GM19351 (cell line): ENCODE results near the gene RNGTT.
"Not testable (repeated sequence)": the region's sequence is repeated elsewhere in the genome, so short reads cannot be mapped to it uniquely, and the experiment has no call there.

Source experiments
- ATAC-seq: cut with Tn5 transposase; IDR thresholded peaks from one replicate; pipeline ENCODE4 v1.9.1; 2021; ENCODE audit warnings: mild to moderate bottlenecking, moderate library complexity; ENCODE audit not compliant: unreplicated experiment

Gene RNGTT

DNA sequence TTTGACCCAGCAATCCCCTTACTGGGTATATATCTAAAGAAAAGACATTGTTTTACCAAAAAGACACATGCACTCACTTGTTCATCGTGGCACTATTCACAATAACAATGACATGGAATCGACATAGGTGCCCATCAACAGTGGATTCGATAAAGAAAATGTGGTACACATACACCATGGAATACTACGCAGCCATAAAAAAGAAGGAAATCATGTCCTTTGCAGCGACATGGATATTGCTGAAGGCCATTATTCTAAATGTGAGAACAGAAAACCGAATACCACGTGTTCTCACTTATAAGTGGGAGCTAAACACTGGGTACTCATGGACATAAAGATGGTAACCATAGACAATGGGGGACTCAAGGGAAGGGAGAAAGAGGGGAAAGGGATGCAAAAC is 222.3 kb downstream of the RNGTT start:
- no peak for ATAC-seq

GRCh38 chr6:88734544-88734943 is 228.9 kb downstream of the RNGTT start:
- peak; percentile 86 for ATAC-seq

GRCh38 chr6:88730611-88731011 is 232.8 kb downstream of the RNGTT start:
- no peak for ATAC-seq

GRCh38 chr6:88728756-88729155 is 234.7 kb downstream of the RNGTT start:
- no peak for ATAC-seq

- not testable (repeated sequence) for ATAC-seq
These were observed 237.0 kb downstream of the RNGTT start for GRCh38 chr6:88726409-88726808.

- ATAC-seq, result no peak
These were observed 238.1 kb downstream of the RNGTT start for GRCh38 chr6:88725111-88725975.

DNA sequence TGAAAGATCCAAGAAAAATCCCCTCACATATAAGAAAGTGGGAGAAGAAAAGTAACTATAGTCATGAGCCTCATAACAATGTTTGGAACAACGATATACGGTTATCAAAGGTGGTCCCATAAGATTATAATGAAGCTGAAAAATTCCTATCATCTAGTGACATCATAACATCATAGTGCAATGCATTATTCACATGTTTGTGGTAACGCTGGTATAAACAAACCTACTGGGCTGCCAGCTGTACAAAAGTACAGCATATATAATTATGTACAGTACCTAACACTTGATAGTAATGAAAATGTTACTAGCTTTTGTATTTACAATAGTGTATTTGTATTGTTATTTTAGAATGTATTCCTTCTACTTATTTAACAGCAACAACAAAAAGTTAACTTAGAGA is 240.7 kb downstream of the RNGTT start:
- no peak for ATAC-seq

DNA sequence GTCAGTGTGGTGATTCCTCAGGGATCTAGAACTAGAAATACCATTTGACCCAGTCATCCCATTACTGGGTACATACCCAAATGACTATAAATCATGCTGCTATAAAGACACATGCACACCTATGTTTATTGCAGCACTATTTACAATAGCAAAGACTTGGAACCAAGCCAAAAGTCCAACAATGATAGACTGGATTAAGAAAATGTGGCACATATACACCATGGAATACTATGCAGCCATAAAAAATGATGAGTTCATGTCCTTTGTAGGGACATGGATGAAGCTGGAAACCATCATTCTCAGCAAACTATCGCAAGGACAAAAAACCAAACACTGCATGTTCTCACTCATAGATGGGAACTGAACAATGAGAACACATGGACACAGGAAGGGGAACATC is 247.0 kb downstream of the RNGTT start:
- ATAC-seq, result not testable (repeated sequence)

- ATAC-seq, result no peak
These were observed 251.0 kb downstream of the RNGTT start for GRCh38 chr6:88712243-88712936.

DNA sequence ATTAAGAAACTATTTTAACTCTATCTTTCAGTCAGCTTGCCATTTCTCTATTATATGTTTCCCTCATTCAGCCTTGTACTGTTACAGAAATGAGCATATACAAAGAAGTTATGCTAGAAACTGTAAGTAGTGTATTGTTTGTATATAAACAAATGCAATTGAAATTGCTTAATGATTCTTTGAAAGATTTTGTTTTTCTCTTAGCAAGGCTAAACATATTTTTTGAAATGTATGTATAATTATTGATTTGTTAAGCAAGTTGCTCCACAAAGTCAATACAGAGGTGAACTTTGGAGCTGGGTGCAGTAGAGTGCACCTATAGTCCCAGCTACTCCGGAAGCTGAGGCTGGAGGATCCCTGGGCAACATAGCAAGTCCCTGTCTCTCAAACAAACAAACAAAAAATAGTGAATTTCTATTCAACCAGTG is 253.6 kb downstream of the RNGTT start:
- no peak for ATAC-seq

GRCh38 chr6:88708197-88708744 is 255.1 kb downstream of the RNGTT start:
- no peak for ATAC-seq

DNA sequence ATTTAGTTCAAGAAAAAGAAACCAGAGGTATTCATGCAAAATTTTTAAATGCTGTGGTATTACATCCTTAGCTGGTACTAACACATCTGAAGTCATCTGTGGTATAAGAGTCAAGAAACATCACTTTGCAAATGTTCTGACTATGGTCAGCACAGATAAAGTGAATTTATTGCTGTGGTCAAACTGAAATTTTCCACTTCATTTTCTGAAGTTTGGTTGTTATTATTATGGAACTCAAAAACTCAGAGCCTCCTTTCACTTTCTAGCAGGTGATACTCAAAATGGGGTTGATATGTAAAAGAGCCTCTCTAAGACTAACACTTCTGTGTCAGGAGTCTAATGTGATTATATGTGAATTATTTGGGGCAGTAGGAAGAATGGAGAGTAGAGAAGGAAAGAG is 257.8 kb downstream of the RNGTT start:
- ATAC-seq, result peak; percentile 92

DNA sequence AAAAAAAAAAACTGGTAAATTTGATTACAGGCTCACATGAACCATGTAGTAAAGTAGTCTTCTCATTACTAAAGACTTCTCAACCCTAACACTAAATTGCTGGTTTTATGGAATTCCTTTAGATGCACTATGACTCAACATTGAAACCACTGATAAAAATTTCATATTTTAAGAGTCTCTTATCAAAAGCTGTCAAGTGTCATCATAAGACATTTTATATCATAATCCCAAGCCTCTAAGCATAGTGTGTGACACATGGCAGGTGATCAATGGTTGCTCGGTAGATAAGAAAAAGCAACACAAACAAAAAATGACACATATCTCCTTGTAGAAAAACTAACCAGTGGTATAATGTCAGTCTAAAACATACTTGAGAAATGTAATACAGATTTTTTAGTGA is 258.4 kb downstream of the RNGTT start:
- ATAC-seq, result no peak

DNA sequence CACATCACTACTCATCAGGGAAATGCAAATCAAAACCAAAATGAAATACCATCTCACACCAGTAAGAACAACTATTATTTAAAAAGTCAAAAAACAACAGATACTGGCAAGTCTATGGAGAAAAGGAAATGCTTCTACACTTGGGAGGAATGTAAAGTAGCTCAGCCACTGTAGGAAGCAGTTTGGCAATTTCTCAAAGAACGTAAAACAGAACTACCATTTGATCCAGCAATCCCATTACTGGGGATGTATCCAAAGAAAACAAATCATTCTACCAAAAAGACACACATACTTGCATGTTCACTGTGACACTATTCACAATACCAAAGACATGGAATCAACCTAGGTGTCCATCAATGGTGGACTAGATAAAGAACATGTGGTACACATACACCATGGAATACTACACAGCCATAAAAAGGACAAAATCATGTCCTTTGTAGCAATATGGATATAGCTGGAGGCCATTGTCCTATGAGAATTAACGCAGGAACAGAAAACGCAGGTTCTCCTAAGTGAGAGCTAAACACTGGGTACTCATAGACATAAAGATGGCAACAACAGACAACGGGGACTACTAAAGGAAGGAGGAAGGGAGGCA is 260.4 kb downstream of the RNGTT start:
- ATAC-seq, result no peak

DNA sequence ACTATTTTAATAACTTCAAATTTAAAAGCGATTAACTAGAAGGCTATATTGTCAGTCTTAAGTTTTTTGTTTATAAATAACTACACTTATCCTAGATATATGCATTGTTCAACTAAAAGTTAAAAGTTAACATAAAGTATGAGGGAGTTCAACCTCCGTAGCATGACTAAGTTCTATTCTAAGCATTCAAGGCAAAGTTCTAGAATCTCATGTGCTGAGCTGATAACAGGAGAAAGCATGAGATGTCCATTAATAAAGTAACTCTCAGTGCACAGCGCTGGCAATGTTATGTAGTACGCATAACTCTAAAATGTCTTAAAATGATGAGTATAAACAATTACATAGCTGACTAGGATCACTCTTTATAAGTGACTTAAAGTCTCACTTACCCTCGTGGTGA is 264.8 kb downstream of the RNGTT start:
- no peak for ATAC-seq

DNA sequence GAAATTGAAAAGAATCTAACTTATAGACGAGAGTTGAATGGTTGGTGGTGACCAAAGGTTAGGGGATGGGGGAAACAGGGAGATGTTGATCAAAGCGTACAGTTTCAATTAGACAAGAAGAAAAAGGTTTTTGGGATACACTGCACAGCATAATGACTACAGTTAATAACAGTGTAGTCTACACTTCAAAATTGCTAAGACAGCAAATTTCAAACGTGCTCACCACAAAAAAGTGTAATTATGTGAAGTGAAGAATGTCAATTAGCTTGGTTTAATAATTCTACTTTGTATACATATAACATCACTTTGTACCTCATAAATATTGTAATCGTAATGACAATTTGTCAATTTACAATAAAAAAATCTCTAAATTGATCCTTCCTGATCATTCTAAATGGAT is 267.5 kb downstream of the RNGTT start:
- no peak for ATAC-seq

DNA sequence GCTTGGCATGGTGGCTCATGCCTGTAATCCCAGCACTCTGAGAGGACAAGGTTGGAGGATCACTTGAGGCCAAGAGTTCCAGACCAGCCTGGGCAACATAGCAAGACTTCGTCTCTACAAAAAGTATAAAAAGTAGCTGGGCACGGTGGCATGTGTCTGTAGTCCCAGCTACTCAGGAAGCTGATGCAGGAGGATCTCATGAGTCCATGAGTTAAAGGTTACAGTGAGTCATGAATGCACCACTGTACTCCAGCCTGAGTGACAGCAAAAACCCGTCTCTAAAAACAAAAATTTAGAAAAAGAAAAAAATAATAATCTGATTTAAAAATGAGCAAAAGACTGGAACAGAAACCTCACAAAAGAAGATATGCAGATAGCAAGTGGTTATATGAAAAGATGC is 279.7 kb downstream of the RNGTT start:
- no peak for ATAC-seq

DNA sequence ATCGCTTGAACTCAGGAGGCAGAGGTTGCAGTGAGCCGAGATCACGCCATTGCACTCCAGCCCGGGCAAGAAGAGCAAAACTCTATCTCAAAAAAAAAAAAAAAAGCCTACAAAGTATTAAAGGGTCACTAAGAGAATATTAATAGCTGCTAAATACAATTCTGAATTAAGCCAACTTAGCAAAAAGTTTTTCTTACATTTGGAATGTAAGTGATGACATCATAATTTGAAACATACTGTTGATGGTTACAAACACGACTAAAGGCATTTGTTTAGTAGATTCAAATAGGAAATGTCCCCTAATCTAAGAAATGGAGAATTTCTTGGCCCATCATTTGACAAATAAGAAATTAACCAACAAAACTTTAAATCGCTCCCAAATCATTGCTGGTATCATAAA is 282.8 kb downstream of the RNGTT start:
- no peak for ATAC-seq

- no peak for ATAC-seq
These were observed 283.6 kb downstream of the RNGTT start for GRCh38 chr6:88679841-88680240.

- no peak for ATAC-seq
These were observed 286.1 kb downstream of the RNGTT start for GRCh38 chr6:88677356-88677755.

GRCh38 chr6:88671624-88672023 is 291.8 kb downstream of the RNGTT start:
- ATAC-seq, result no peak

GRCh38 chr6:88670369-88670768 is 293.0 kb downstream of the RNGTT start:
- ATAC-seq, result no peak
